ENCODE measurements around the gene NSD1.
"Not testable (repeated sequence)": the region's sequence is repeated elsewhere in the genome, so short reads cannot be mapped to it uniquely, and the experiment has no call there.

NSD1 gene

GRCh38 chr5:177241768-177242167 lies 108.2 kb downstream of the NSD1 start:
- DNase-seq, result no peak

- no peak for DNase-seq
These were observed 108.7 kb downstream of the NSD1 start for GRCh38 chr5:177242304-177242703.

DNA sequence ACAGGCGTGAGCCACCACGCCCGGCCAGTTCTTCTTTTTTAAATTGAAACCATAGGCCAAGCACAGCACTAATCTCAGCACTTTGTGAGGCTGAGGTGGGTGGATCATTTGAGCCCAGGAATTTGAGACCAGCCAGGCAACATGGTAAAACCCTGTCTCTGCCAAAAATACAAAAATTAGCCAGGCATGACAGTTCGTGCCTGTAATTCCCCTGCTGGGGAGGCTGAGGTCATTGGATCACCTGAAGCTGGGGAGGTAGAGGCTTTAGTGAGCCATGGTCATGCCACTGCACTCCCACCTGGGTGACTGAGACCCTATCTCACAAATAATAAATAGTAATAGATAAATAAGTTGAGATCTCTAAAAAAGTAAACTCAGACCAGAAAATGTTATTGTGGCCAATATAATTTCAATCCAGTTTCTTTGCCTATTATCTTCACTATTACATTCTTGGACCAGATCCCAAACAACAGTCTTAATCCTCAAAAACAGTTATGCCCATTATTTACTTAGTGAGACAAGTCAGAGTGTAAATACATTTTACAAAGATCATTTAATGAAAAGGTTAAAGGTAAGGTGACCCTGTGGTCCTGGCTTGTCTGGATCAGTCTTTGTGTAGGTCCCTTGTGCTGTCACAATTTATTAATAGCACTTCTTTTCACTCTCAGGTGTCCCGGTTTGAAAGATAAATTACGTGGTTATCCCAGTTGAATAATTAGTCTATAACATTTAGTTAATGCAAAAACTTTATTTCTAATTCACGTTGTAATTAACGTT lies 116.4 kb downstream of the NSD1 start:
- no peak for DNase-seq

DNA sequence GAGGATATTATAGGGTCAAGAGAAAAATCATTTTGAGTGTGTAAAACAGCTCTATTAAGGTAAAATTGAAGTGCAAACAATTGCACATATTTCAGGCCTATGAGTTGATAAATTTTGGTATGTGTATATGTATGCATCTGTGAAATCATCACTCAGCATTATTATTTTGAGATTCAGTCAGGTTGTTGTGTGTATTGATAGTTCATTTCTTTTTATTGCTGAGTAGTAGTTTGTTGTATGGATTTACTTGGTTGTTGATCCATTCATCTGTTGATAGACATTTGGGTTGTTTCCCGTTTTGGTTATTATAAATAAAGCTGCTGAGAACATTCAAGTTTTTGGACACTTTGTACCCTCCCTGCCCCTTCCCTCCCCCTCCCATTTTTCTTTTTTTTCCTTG lies 119.7 kb downstream of the NSD1 start:
- no peak for DNase-seq

DNA sequence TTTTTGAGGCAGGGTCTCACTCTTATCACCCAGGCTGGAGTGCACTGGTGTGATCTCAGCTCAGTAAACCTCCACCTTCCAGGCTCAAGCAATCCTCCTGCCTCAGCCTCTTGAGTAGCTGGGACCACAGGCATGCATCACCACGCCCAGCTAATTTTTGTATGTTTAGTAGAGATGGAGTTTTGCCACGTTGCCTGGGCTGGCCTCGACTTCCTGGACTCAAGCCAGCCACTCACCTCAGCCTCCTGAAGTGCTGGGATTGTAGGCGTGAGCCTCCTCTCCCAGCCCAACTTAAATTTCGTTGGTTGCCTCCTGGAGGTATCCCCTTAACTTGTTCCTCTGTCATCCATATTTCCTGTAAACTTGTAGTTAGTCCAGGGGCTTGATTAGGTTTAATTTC lies 122.7 kb downstream of the NSD1 start:
- DNase-seq, result no peak

- DNase-seq, result not testable (repeated sequence)
These were observed 125.1 kb downstream of the NSD1 start for GRCh38 chr5:177258711-177259110.

GRCh38 chr5:177260961-177261360 lies 127.4 kb downstream of the NSD1 start:
- no peak for DNase-seq

- DNase-seq, result no peak
These were observed 127.9 kb downstream of the NSD1 start for GRCh38 chr5:177261510-177261909.

DNA sequence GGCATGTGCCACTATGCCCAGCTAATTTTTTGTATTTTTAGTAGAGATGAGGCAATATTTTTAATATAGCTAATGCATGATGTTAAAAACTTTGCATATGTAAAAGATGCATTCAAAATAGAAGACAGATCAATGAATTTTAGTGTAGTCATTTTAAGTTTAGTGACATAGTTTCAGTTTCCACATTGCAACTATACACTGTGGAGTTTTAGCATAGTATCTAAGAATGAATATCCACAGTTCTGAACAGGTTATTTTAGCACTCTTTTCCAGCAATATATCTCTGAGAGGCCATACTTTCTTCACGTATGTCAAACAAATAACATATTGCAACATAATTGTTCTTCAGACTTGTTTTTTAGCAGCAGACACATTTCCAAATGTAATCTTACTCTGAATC lies 130.6 kb downstream of the NSD1 start:
- no peak for DNase-seq

DNA sequence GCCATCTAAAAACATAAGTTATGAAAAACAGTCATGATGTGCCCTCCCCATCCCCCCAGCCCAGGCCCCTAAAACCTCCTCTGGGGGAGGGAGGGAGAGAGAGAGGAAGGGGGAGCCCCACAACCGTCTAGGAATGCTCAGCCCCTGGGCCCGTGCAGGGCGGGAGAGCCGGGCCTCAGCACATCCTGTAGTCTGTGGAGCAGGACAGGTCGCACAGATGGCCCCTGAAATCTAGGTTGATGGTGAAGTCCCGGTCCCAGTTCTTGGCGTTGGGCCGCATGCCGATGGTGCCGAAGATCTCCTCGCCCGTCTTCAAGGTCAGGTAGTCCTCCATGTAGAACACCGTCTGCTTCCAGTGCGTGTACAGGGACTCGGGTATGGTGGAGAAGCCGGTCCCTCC lies 131.8 kb downstream of the NSD1 start:
- no peak for DNase-seq

DNA sequence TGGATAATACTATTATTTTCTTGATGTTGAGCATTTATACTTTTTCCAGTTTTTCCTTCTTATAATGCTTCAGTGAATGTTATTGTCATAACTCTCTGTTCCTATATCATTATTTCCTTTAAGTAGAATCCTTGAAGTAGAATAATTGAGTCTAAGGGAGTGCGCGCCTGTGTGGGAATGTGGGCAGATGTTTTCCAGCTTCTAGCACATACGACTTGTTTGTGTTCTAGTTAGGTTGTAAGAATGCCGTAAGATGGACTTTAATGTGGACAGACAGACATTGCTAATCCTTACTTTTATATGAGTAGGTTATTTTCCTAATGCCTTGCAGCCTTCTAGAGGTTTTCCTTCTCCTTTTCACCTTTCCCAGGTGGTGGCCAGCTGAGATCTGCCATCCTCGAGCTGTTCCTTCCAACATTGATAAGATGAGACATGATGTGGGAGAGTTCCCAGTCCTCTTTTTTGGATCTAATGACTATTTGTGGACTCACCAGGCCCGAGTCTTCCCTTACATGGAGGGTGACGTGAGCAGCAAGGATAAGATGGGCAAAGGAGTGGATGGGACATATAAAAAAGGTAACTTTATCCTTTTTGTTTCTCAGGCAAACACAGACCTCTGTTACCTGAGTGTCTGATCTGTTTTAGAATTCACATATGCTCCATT lies 135.8 kb downstream of the NSD1 start:
- no peak for DNase-seq

- no peak for DNase-seq
These were observed 136.4 kb downstream of the NSD1 start for GRCh38 chr5:177269976-177270375.

GRCh38 chr5:177270653-177271052 lies 137.1 kb downstream of the NSD1 start:
- no peak for DNase-seq

DNA sequence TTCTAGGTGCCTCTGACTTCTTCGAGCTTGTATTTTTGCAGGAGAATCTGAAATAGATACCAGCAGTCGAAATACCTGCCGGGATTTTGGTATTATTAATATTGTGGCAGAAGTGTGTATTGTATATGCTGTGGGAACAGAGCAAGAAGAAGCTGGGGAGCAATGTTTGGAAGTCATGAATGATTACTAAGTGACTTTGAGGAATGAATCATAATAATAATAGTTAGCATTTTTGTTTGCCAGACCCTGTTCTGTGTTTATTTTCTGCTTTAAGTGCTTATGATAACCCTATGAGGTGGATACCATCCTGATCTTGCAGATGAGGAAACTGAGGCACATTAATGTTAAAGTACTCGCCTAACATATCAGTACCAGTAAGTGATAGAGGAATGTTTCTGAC lies 137.5 kb downstream of the NSD1 start:
- DNase-seq, result no peak

- DNase-seq, result no peak
These were observed 142.3 kb downstream of the NSD1 start for GRCh38 chr5:177275883-177276282.

DNA sequence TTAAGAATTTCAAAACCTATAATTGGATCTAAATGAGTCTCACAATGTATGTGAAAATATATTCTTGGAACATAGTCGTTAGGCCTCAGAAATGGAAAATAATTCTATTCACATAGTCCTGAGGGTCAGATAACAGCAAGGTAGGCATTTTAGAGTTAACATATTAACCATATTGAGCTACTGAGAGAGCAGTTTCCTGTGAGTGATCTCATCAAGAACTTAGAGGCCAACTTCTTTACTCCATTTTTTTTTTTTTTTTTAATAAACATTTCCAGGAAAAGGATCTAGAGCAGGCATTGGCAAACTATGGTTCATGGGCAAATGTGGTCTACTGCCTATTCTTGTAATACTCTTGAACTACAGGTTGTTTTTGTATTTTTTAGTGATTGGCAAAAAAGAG lies 143.3 kb downstream of the NSD1 start:
- DNase-seq, result no peak

DNA sequence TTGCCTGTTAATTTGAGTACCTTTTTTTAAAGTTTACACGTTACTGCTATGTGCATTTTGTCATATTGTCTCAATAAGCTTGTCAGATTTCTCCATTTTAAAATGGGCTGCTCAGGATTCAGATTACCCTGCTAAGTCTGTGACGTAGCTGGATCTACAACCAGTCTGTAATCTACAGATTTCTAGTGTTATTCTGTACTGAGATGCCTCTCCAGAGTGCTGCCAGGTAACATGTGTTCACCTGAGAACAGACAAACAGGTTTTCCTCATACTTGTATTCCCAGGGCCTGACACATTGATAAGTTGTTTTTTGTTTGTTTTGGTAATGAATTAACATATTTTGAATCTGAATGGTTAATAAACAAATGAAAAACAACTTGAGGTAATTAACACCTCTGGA lies 154.6 kb downstream of the NSD1 start:
- DNase-seq, result no peak

DNA sequence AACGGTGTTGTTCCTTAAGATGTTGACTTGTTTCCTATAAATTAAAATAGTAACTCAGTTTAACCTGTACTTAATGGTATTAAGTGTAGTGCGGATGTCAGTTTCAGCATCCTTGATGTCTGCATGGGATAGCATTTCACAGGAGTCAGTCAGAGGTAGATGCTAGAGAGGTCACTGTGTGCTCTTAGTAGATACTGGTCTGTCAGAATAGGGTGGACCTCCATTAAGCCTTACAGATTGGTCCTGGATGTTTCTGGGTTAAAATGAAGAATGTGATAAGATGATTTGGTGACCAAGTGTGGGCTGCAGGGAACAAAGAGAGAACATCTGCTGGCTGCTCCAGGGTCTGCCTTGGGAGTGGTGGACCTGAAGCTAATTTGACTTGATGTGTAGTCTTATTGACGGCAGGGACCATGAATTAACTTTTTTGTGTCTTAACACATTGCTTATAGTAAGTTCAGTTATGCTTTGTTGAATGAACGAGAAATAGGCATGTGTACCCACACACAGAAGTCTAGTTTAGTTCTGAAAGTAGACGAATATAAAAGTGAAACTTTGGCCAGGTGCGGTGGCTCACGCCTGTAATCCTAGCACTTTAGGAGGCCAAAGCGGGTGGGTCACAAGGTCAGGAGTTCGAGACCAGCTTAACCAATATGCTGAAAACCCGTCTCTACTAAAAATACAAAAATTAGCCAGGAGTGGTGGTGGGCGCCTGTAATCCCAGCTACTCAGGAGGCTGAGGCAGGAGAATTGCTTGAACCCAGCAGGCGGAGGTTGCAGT lies 157.4 kb downstream of the NSD1 start:
- DNase-seq, result no peak

- no peak for DNase-seq
These were observed 158.2 kb downstream of the NSD1 start for GRCh38 chr5:177291735-177292134.

DNA sequence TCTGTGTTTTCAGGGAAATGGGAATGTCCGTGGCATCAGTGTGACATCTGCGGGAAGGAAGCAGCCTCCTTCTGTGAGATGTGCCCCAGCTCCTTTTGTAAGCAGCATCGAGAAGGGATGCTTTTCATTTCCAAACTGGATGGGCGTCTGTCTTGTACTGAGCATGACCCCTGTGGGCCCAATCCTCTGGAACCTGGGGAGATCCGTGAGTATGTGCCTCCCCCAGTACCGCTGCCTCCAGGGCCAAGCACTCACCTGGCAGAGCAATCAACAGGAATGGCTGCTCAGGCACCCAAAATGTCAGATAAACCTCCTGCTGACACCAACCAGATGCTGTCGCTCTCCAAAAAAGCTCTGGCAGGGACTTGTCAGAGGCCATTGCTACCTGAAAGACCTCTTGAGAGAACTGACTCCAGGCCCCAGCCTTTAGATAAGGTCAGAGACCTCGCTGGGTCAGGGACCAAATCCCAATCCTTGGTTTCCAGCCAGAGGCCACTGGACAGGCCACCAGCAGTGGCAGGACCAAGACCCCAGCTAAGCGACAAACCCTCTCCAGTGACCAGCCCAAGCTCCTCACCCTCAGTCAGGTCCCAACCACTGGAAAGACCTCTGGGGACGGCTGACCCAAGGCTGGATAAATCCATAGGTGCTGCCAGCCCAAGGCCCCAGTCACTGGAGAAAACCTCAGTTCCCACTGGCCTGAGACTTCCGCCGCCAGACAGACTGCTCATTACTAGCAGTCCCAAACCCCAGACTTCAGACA lies 160.4 kb downstream of the NSD1 start:
- no peak for DNase-seq

- DNase-seq, result no peak
These were observed 161.1 kb downstream of the NSD1 start for GRCh38 chr5:177294632-177295031.

GRCh38 chr5:177295924-177296323 lies 162.4 kb downstream of the NSD1 start:
- no peak for DNase-seq

GRCh38 chr5:177296581-177296980 lies 163.0 kb downstream of the NSD1 start:
- DNase-seq, result no peak
